Hematopoietic multipotent progenitor cell treated with erythropoietin and hydrocortisone succinate and interleukin-3 and kit ligand, for 8 days (in vitro differentiated cells): Measurements from ENCODE around the gene PRR29.

Source experiments
- DNase-seq: peaks from one replicate; pipeline ENCODE4 v3.0.0-alpha.2; 2015

PRR29 gene

GRCh38 chr17:64053101-64053500, 55.0 kb downstream of the PRR29 start:
- no peak for DNase-seq
